MM.1S (cell line): ENCODE results near the gene NGRN.
"Not testable (repeated sequence)": the region's sequence is repeated elsewhere in the genome, so short reads cannot be mapped to it uniquely, and the experiment has no call there.

Experiments
- DNase-seq: peaks from one replicate; pipeline ENCODE4 v3.0.0-alpha.2; 2015
- H2AFZ ChIP-seq: fragments of 300-600 bp; sonication (generic); 2 replicates; pipeline ENCODE4 v1.6.0; 2016; ENCODE audit warnings: antibody characterized with exemption, low read length
- H3F3A ChIP-seq: fragments of 300-600 bp; sonication (generic); 2 replicates; pipeline ENCODE4 v1.6.1; 2016; ENCODE audit warnings: mild to moderate bottlenecking, antibody characterized with exemption, low read length, moderate library complexity, mixed read lengths; ENCODE audit not compliant: insufficient read depth
- H3K27ac ChIP-seq: fragments of 300-600 bp; sonication (generic); 2 replicates; pipeline ENCODE4 v1.5.1; 2016; ENCODE audit warnings: mild to moderate bottlenecking, low read length
- H3K27me3 ChIP-seq: fragments of 300-600 bp; sonication (generic); replicated peaks from 2 replicates; pipeline ENCODE4 v1.6.0; 2016; ENCODE audit warnings: low read length; ENCODE audit not compliant: insufficient read depth
- H3K36me3 ChIP-seq: fragments of 300-600 bp; sonication (generic); replicated peaks from 2 replicates; pipeline ENCODE4 v1.6.1; 2016; ENCODE audit warnings: mild to moderate bottlenecking, low read length, mixed read lengths; ENCODE audit not compliant: insufficient read depth
- H3K4me1 ChIP-seq: fragments of 300-600 bp; sonication (generic); 2 replicates; pipeline ENCODE4 v1.6.1; 2016; ENCODE audit warnings: low read length, mixed read lengths
- H3K4me2 ChIP-seq: fragments of 300-600 bp; sonication (generic); 2 replicates; pipeline ENCODE4 v1.6.0; 2016; ENCODE audit warnings: low read depth, low read length
- H3K4me3 ChIP-seq: fragments of 300-600 bp; sonication (generic); 2 replicates; pipeline ENCODE4 v1.5.1; 2016; ENCODE audit warnings: low read length, mixed read lengths
- H3K79me2 ChIP-seq: fragments of 300-600 bp; sonication (generic); 2 replicates; pipeline ENCODE4 v1.6.1; 2016; ENCODE audit warnings: mixed run types, low read length, mixed read lengths
- H3K9ac ChIP-seq: fragments of 300-600 bp; sonication (generic); 2 replicates; pipeline ENCODE4 v1.6.1; 2016; ENCODE audit warnings: low read length, mixed read lengths
- H3K9me2 ChIP-seq: fragments of 300-600 bp; sonication (generic); replicated peaks from 2 replicates; pipeline ENCODE4 v1.6.1; 2016; ENCODE audit warnings: mild to moderate bottlenecking, low read length, mixed read lengths; ENCODE audit not compliant: insufficient read depth
- H3K9me3 ChIP-seq: fragments of 300-600 bp; sonication (generic); replicated peaks from 2 replicates; pipeline ENCODE4 v1.6.1; 2016; ENCODE audit warnings: mild to moderate bottlenecking, low read length, mixed read lengths; ENCODE audit not compliant: insufficient read depth
- H4K20me1 ChIP-seq: fragments of 300-600 bp; sonication (generic); 2 replicates; pipeline ENCODE4 v1.6.1; 2016; ENCODE audit warnings: mild to moderate bottlenecking, low read length, moderate library complexity, mixed read lengths; ENCODE audit not compliant: insufficient read depth
- CTCF ChIP-seq: fragments of 300-600 bp; sonication (generic); IDR thresholded peaks from 2 replicates; pipeline ENCODE4 v1.5.1; 2016; ENCODE audit warnings: antibody characterized with exemption, low read length, mixed read lengths
- EZH2 ChIP-seq: fragments of 300-600 bp; sonication (generic); optimal IDR thresholded peaks from 2 replicates; pipeline ENCODE3; 2017; ENCODE audit warnings: low read depth, mild to moderate bottlenecking, antibody characterized with exemption, low read length, mixed read lengths
- EZH2phosphoT487 ChIP-seq: fragments of 300-600 bp; sonication (generic); IDR thresholded peaks from 2 replicates; pipeline ENCODE4 v1.6.1; 2018; ENCODE audit warnings: antibody characterized with exemption, low read length

Gene NGRN

GRCh38 chr15:90281637-90282036, 16.2 kb downstream of the NGRN start:
- H3K4me3 ChIP-seq, H3K4me2 ChIP-seq, H3K9ac ChIP-seq, H3K36me3 ChIP-seq, H3K4me1 ChIP-seq, H2AFZ ChIP-seq, H3F3A ChIP-seq, H3K79me2 ChIP-seq, H3K9me3 ChIP-seq, H3K27ac ChIP-seq, DNase-seq, H3K9me2 ChIP-seq, H4K20me1 ChIP-seq, H3K27me3 ChIP-seq: not testable (repeated sequence)

- TF ChIP-seq CTCF = peak; percentile 65
- no peak for TF ChIP-seq EZH2
- Histone ChIP-seq H4K20me1 (no peaks in the 10 kb centered on the region), H3K27ac (no peak overlapping the region), H3K4me1 (no peaks in the 10 kb centered on the region), H3K79me2 (no peaks in the 10 kb centered on the region), H3K4me3 (no peak overlapping the region), H3F3A (no peaks in the 10 kb centered on the region), H3K36me3 (no peaks in the 10 kb centered on the region), H3K9ac (no peak overlapping the region), H3K9me3 (no peaks in the 10 kb centered on the region), H3K27me3 (no peaks in the 10 kb centered on the region), H3K9me2 (no peaks in the 10 kb centered on the region), H2AFZ (no peak overlapping the region), H3K4me2 (no peak overlapping the region)
- peak; percentile 55 for DNase-seq
Observed at GRCh38 chr15:90286678-90287077, 21.2 kb downstream of the NGRN start.

- no peaks in the 10 kb centered on the region for H4K20me1 ChIP-seq
- no peak overlapping the region for H3K9ac ChIP-seq
Observed at GRCh38 chr15:90287101-90287500, 21.6 kb downstream of the NGRN start.

GRCh38 chr15:90287946-90288345, 22.5 kb downstream of the NGRN start:
- no peaks in the 10 kb centered on the region for H3K4me1 ChIP-seq
- H3K79me2 ChIP-seq = no peaks in the 10 kb centered on the region
- H3K4me2 ChIP-seq = no peak overlapping the region
- no peaks in the 10 kb centered on the region for H3K36me3 ChIP-seq
- DNase-seq = no peak
- no peaks in the 10 kb centered on the region for H3K9me2 ChIP-seq
- no peaks in the 10 kb centered on the region for H3K9me3 ChIP-seq
- no peaks in the 10 kb centered on the region for H3K27me3 ChIP-seq
- H3K9ac ChIP-seq = no peak overlapping the region
- no peak overlapping the region for H2AFZ ChIP-seq
- H4K20me1 ChIP-seq = no peaks in the 10 kb centered on the region
- TF ChIP-seq CTCF (no peak), EZH2 (no peak), EZH2phosphoT487 (no peak)
- no peak overlapping the region for H3K4me3 ChIP-seq
- H3F3A ChIP-seq = no peaks in the 10 kb centered on the region
- H3K27ac ChIP-seq = no peak overlapping the region

More at GRCh38 chr15:90287101-90287500, 21.6 kb downstream of the NGRN start:
- DNase-seq = no peak
- no peaks in the 10 kb centered on the region for H3F3A ChIP-seq
- no peaks in the 10 kb centered on the region for H3K9me3 ChIP-seq
- no peak overlapping the region for H3K4me2 ChIP-seq
- no peak overlapping the region for H2AFZ ChIP-seq
- TF ChIP-seq EZH2 = no peak
- no peak for TF ChIP-seq CTCF
- TF ChIP-seq EZH2phosphoT487 = no peak
- no peaks in the 10 kb centered on the region for H3K79me2 ChIP-seq
- no peaks in the 10 kb centered on the region for H3K27me3 ChIP-seq
- no peaks in the 10 kb centered on the region for H3K36me3 ChIP-seq
- H3K4me3 ChIP-seq = no peak overlapping the region
- H3K27ac ChIP-seq = no peak overlapping the region
- no peaks in the 10 kb centered on the region for H3K9me2 ChIP-seq
- no peaks in the 10 kb centered on the region for H3K4me1 ChIP-seq
